Hepatocyte (in vitro differentiated cells): ENCODE results near the gene SSBP2.

Source experiments
- EZH2 ChIP-seq: fragments of 200-600 bp; sonication (generic); IDR thresholded peaks from 2 replicates; pipeline ENCODE4 v1.6.1; 2016; ENCODE audit warnings: antibody characterized with exemption, mild to moderate bottlenecking, borderline replicate concordance
- EZH2phosphoT487 ChIP-seq: fragments of 200-600 bp; sonication (generic); IDR thresholded peaks from one replicate; pipeline ENCODE4 v1.6.1; 2018; ENCODE audit warnings: antibody characterized with exemption, mild to moderate bottlenecking, low read depth, moderate library complexity; ENCODE audit not compliant: unreplicated experiment, severe bottlenecking
- TF ChIP-seq, protein P1 (sequence below): fragments of 200-600 bp; sonication (generic); IDR thresholded peaks from 2 replicates; pipeline ENCODE4 v1.5.1; 2016; ENCODE audit warnings: antibody characterized with exemption, mild to moderate bottlenecking; ENCODE audit not compliant: poor library complexity

GRCh38 chr5:81363093-81363871 lies 387.6 kb downstream of the SSBP2 start:
- TF ChIP-seq, protein P1, sequence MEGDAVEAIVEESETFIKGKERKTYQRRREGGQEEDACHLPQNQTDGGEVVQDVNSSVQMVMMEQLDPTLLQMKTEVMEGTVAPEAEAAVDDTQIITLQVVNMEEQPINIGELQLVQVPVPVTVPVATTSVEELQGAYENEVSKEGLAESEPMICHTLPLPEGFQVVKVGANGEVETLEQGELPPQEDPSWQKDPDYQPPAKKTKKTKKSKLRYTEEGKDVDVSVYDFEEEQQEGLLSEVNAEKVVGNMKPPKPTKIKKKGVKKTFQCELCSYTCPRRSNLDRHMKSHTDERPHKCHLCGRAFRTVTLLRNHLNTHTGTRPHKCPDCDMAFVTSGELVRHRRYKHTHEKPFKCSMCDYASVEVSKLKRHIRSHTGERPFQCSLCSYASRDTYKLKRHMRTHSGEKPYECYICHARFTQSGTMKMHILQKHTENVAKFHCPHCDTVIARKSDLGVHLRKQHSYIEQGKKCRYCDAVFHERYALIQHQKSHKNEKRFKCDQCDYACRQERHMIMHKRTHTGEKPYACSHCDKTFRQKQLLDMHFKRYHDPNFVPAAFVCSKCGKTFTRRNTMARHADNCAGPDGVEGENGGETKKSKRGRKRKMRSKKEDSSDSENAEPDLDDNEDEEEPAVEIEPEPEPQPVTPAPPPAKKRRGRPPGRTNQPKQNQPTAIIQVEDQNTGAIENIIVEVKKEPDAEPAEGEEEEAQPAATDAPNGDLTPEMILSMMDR, result no peak
- TF ChIP-seq EZH2 (no peak), EZH2phosphoT487 (no peak)
